ENCODE measurements around the gene TP53I13. TPM values are rescaled to one million over a fixed set of nuclear protein-coding genes. Genes with fewer than 3 reads are reported as not detected.
A peak's percentile ranks its signal among the peaks of the same experiment; 100 is the strongest.

The TP53I13 gene
- total and polyA plus RNA-seq, 2 donors (not counting 3 experiments of a cell fraction or from before 2014, with no cell fraction given) = 41.1 to 42.7 TPM

- no peak for FAIRE-seq
- no peaks in the 10 kb centered on the region for H3K9me3 ChIP-seq (replicated peaks; ENCODE audit: control insufficient read depth, insufficient read depth, low read length)
- no peak overlapping the region for H2AFZ ChIP-seq (ENCODE audit: low read depth, low read length)
- TF ChIP-seq POLR2A (IDR thresholded peaks at IDR 0.05; ENCODE audit: low read depth, low read length) (no peak), MAX (IDR thresholded peaks at IDR 0.05; ENCODE audit: insufficient read depth, insufficient read length) (no peak), MYC (IDR thresholded peaks at IDR 0.05; ENCODE audit: low read depth, low read length) (no peak), EZH2 (IDR thresholded peaks at IDR 0.05; ENCODE audit: borderline replicate concordance, low read depth, low read length, severe bottlenecking) (no peak), CTCF (IDR thresholded peaks at IDR 0.05; ENCODE audit: extremely low read depth in 1 of 2, insufficient read depth in 1 of 2, low read depth in 1 of 2, low read length in 2 of 2) (no peak), GATA2 (IDR thresholded peaks at IDR 0.05; ENCODE audit: insufficient read depth, insufficient read length, low read depth, low read length) (no peak), POLR2AphosphoS5 (IDR thresholded peaks at IDR 0.05; ENCODE audit: insufficient read depth, low read depth, low read length) (no peak), FOS (IDR thresholded peaks at IDR 0.05; ENCODE audit: borderline replicate concordance, insufficient read depth, low read length) (no peak), JUN (IDR thresholded peaks at IDR 0.05; ENCODE audit: borderline replicate concordance, insufficient read depth, insufficient read length, low read depth) (no peak)
- H3K9ac ChIP-seq (replicated peaks; ENCODE audit: extremely low read depth, insufficient read depth, low read length) = peak overlapping the region; percentile 4
- peaks cover 72% of the 10 kb centered on the region for H3K79me2 ChIP-seq (ENCODE audit: control insufficient read depth, insufficient read depth, low read length)
- ChIA-PET CTCF (interaction anchor here (1.2 to 4.2 kb wide), 4 partner anchors 12 to 31 kb away, joined by 3 to 27 read pairs (median 7); no protein-coding TSS in a partner anchor), POLR2A (interaction anchor here (0.5 kb wide), 1 partner anchor 147 kb away, joined by 3 read pairs; no protein-coding TSS in a partner anchor)
- no peaks in the 10 kb centered on the region for H4K20me1 ChIP-seq (replicated peaks; ENCODE audit: control insufficient read depth, extremely low read depth, insufficient read depth, low read length)
- peak overlapping the region; percentile 66 for H3K27ac ChIP-seq (ENCODE audit: insufficient read depth, low read depth, low read length)
- DNase-seq (ENCODE audit: low read depth, low spot score) = no peak
- peak overlapping the region; percentile 66 for H3K4me2 ChIP-seq (ENCODE audit: insufficient read depth, low read length)
- H3K9me1 ChIP-seq (replicated peaks; ENCODE audit: control insufficient read depth, extremely low read depth, insufficient read depth, low read length) = no peaks in the 10 kb centered on the region
- no TSS peak for BruUV-seq (replicated peaks)
- H3K27me3 ChIP-seq (ENCODE audit: control insufficient read depth in 2 of 2, insufficient read depth in 2 of 2, low read length in 2 of 2) = no peaks in the 10 kb centered on the region
- intact Hi-C loops (cut with micrococcal nuclease) (loop anchor here (5.0 kb wide), 1 partner anchor 195 kb away; the partner anchor contains the start of gene TAOK1), dilution Hi-C loops (cut with MboI; ENCODE audit: extremely low pct_ligation_motif_present, low sequenced_read_pairs) (no loop called here)
- H3K36me3 ChIP-seq (ENCODE audit: control insufficient read depth in 2 of 2, extremely low read depth in 1 of 2, insufficient read depth in 2 of 2, low read length in 2 of 2) = peaks cover 0 to 13% of the 10 kb centered on the region in 2 experiments
- peaks cover 66% of the 10 kb centered on the region for H3K4me1 ChIP-seq (ENCODE audit: control insufficient read depth, extremely low read depth, insufficient read depth, low read length)
- no peak overlapping the region for H3K4me3 ChIP-seq (replicated peaks in 1 of 3; ENCODE audit: insufficient read depth in 1 of 3, low read depth in 1 of 3, low read length in 3 of 3)
Measured at GRCh38 chr17:29586676-29587469, 18.4 kb downstream of the TP53I13 start.
